ENCODE data around the gene KIAA0232.

Gene KIAA0232

GRCh38 chr4:6767386-6767747 is 15.2 kb upstream of the KIAA0232 start:
- DNase-seq (ENCODE audit: low spot score): no peak
- no peak overlapping the region for H3K4me3 ChIP-seq
- peak overlapping the region in 1 of 2 donors; percentile 75 for H3K27ac ChIP-seq
- no peak for TF ChIP-seq CTCF (IDR thresholded peaks at IDR 0.05)

- DNase-seq (ENCODE audit: low spot score): no peak
- TF ChIP-seq CTCF (IDR thresholded peaks at IDR 0.05): no peak
- Histone ChIP-seq H3K27ac (peak overlapping the region; percentile 72 to 75), H3K4me3 (no peak overlapping the region)
These were observed 14.6 kb upstream of the KIAA0232 start for GRCh38 chr4:6767748-6768538.

- Histone ChIP-seq H3K27ac (peak overlapping the region; percentile 72 to 75), H3K4me3 (no peak overlapping the region)
- DNase-seq (ENCODE audit: low spot score): no peak
- TF ChIP-seq CTCF (IDR thresholded peaks at IDR 0.05): no peak
These were observed 14.0 kb upstream of the KIAA0232 start for GRCh38 chr4:6768539-6768905.

GRCh38 chr4:6769233-6769988 is 13.1 kb upstream of the KIAA0232 start:
- Histone ChIP-seq H3K4me3 (no peak overlapping the region), H3K27ac (peak overlapping the region in 1 of 2 donors; percentile 75)
- DNase-seq (ENCODE audit: low spot score): no peak
- TF ChIP-seq CTCF (IDR thresholded peaks at IDR 0.05): no peak

- no peak for TF ChIP-seq CTCF (IDR thresholded peaks at IDR 0.05)
- H3K27ac ChIP-seq: peak overlapping the region; percentile 67 to 88
- no peak for DNase-seq (ENCODE audit: low spot score)
- H3K4me3 ChIP-seq: no peak overlapping the region
These were observed 12.5 kb upstream of the KIAA0232 start for GRCh38 chr4:6769989-6770420.

GRCh38 chr4:6770581-6771228 is 11.8 kb upstream of the KIAA0232 start:
- Histone ChIP-seq H3K27ac (peak overlapping the region; percentile 67 to 88), H3K4me3 (no peak overlapping the region)
- TF ChIP-seq CTCF (IDR thresholded peaks at IDR 0.05): no peak
- no peak for DNase-seq (ENCODE audit: low spot score)
